ENCODE data around the gene RASSF1. TPM values are rescaled to one million over a fixed set of nuclear protein-coding genes. Genes with fewer than 3 reads are reported as not detected.

RASSF1 gene
- total and polyA plus RNA-seq, 2 of the 13 experiments (the other 11 are each of a cell fraction or from before 2014, with no cell fraction given): 10.2 to 27.5 TPM

DNA sequence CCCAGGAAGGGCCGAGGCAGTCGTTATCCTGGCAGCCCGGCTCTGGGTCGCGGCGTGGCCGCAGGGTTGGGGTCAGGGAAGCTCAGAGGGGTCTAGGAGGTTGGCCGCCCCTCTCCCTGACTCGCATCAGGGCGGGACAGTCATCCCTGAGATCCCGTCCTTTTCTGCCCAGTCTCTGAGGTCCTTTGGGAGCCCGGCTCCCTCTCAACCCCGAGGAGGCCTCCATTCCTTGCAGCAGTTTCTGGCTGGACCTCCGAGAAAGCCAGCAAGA, 18.6 kb downstream of the RASSF1 start (continued):
- TF ChIP-seq YEATS4 (CRISPR knock-in tag; IDR thresholded peaks at IDR 0.05; ENCODE audit: borderline replicate concordance) (peak; percentile 36), ZNF564 (CRISPR knock-in tag; IDR thresholded peaks at IDR 0.05) (0 out of 2 replicates have a peak, but pooled peaks have one; percentile 17), CREM (IDR thresholded peaks at IDR 0.05) (no peak), CREM (CRISPR knock-in tag; IDR thresholded peaks at IDR 0.05) (no peak), ZNF264 (CRISPR knock-in tag; IDR thresholded peaks at IDR 0.05) (no peak), ZBTB42 (CRISPR knock-in tag; IDR thresholded peaks at IDR 0.05) (peak; percentile 14; the same call in 1 of the 2 replicates), ISL2 (CRISPR knock-in tag; IDR thresholded peaks at IDR 0.05) (peak; percentile 46; the same call in 1 of the 2 replicates), GABPB1 (CRISPR knock-in tag; IDR thresholded peaks at IDR 0.05) (0 out of 2 replicates have a peak, but pooled peaks have one; percentile 1), ZNF333 (CRISPR knock-in tag; IDR thresholded peaks at IDR 0.05; ENCODE audit: borderline replicate concordance) (peak; percentile 51; the same call in 1 of the 2 replicates), JUNB (CRISPR knock-in tag; IDR thresholded peaks at IDR 0.05; ENCODE audit: borderline replicate concordance) (no peak), NFKB2 (CRISPR knock-in tag; IDR thresholded peaks at IDR 0.05; ENCODE audit: borderline replicate concordance) (0 out of 2 replicates have a peak, but pooled peaks have one; percentile 3), CBX1 (IDR thresholded peaks at IDR 0.05; ENCODE audit: low read depth) (no peak), KMT2B (CRISPR knock-in tag; IDR thresholded peaks at IDR 0.05) (no peak), SUZ12 (IDR thresholded peaks at IDR 0.05; ENCODE audit: low read depth, low read length) (no peak), U2AF2 (IDR thresholded peaks at IDR 0.05; ENCODE audit: low read depth, low read length) (no peak), MTA1 (CRISPR knock-in tag; IDR thresholded peaks at IDR 0.05; ENCODE audit: borderline replicate concordance) (no peak)
- TF ChIP-seq, protein P1, sequence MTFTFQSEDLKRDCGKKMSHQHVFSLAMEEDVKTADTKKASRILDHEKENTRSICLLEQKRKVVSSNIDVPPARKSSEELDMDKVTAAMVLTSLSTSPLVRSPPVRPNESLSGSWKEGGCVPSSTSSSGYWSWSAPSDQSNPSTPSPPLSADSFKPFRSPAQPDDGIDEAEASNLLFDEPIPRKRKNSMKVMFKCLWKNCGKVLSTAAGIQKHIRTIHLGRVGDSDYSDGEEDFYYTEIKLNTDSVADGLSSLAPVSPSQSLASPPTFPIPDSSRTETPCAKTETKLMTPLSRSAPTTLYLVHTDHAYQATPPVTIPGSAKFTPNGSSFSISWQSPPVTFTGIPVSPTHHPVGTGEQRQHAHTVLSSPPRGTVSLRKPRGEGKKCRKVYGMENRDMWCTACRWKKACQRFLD (CRISPR knock-in tag; IDR thresholded peaks at IDR 0.05; ENCODE audit: borderline replicate concordance): no peak
- TF ChIP-seq, protein P2, sequence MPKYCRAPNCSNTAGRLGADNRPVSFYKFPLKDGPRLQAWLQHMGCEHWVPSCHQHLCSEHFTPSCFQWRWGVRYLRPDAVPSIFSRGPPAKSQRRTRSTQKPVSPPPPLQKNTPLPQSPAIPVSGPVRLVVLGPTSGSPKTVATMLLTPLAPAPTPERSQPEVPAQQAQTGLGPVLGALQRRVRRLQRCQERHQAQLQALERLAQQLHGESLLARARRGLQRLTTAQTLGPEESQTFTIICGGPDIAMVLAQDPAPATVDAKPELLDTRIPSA (CRISPR knock-in tag; IDR thresholded peaks at IDR 0.05; ENCODE audit: borderline replicate concordance): no peak
- TF ChIP-seq, protein P3, sequence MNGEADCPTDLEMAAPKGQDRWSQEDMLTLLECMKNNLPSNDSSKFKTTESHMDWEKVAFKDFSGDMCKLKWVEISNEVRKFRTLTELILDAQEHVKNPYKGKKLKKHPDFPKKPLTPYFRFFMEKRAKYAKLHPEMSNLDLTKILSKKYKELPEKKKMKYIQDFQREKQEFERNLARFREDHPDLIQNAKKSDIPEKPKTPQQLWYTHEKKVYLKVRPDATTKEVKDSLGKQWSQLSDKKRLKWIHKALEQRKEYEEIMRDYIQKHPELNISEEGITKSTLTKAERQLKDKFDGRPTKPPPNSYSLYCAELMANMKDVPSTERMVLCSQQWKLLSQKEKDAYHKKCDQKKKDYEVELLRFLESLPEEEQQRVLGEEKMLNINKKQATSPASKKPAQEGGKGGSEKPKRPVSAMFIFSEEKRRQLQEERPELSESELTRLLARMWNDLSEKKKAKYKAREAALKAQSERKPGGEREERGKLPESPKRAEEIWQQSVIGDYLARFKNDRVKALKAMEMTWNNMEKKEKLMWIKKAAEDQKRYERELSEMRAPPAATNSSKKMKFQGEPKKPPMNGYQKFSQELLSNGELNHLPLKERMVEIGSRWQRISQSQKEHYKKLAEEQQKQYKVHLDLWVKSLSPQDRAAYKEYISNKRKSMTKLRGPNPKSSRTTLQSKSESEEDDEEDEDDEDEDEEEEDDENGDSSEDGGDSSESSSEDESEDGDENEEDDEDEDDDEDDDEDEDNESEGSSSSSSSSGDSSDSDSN (CRISPR knock-in tag; IDR thresholded peaks at IDR 0.05): no peak; the same call in 1 of the 2 replicates
